GM18498 (cell line): ENCODE data around the gene ANO4.

Experiments used
- ATAC-seq: cut with Tn5 transposase; IDR thresholded peaks from one replicate; pipeline ENCODE4 v1.9.1; 2021; ENCODE audit warnings: mild to moderate bottlenecking, moderate library complexity; ENCODE audit not compliant: unreplicated experiment

Gene ANO4

GRCh38 chr12:100801320-100801719 is 6.7 kb downstream of the ANO4 start:
- ATAC-seq = no peak

DNA sequence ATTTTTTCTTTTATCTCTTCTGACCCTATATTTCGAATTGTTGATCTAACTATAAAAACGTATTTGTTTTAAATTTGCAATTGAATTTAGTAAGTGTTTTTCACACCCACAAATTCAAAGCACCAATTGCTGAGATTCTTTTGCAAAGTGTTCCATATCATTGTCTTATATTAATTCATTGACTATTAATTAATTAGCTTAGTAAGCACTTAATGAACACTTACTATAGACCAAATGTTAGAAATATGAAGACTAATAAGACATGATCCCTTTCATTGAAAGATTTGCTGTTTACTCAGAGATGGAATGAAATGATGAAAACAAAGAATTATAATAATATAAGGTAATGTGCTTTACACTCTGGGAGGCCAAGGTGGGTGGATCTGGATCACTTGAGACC is 14.2 kb downstream of the ANO4 start:
- no peak for ATAC-seq

GRCh38 chr12:100820314-100820713 is 25.7 kb downstream of the ANO4 start:
- ATAC-seq = no peak

DNA sequence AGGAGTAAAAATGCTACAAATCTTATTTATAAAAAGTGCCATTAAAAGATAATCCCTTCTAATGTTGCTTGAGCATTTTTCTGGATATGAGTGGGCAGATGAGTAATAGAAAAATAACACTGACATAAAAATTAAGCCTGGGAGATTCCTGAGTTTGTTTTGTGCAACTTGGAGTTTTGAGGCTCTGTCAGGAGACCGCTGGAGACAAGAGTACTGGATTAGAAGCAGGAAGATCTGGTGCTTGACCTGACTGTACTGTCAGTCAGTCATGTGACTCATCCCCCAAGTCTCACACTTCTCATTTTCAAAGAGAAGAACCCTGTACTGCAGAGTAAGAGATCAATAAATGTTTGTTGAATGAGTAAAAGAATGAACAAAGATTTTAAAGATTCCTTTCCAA is 29.4 kb downstream of the ANO4 start:
- no peak for ATAC-seq

GRCh38 chr12:100824476-100824875 is 29.9 kb downstream of the ANO4 start:
- no peak for ATAC-seq

- no peak for ATAC-seq
Observed at GRCh38 chr12:100826323-100826722, 31.7 kb downstream of the ANO4 start.

DNA sequence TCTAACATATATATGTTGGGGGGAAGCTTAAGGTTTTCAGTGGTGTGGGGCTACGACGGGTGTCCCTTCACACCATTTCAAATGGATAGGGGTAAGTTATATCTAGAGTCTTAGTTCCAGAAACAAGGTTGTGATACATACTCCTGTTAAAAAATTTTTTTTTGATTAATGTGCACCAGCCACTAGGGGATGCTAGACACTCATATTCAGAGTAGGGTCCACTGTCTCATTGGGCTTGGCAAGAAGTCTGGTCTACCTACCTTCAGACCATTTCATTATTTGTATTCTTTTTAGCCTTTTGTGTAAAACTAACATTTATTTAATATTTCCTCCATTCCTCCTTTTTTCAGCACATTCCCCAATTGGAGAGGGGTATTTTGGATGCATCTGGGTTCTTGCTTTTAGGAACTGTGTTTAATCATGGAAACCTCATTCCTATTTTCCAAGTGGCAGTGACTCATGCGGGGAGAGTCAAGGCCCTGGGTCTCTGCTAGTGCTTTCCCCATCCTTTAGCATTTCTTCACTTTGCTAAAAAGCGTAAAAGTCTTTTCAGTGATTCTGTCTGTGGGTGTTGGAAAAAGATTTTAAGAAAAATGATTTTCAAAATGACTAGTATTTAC is 33.4 kb downstream of the ANO4 start:
- ATAC-seq = no peak

- no peak for ATAC-seq
Observed at GRCh38 chr12:100830003-100830795, 35.6 kb downstream of the ANO4 start.

GRCh38 chr12:100833282-100833681 is 38.7 kb downstream of the ANO4 start:
- ATAC-seq = no peak

- ATAC-seq = no peak
Observed at GRCh38 chr12:100840748-100841147, 46.2 kb downstream of the ANO4 start.

DNA sequence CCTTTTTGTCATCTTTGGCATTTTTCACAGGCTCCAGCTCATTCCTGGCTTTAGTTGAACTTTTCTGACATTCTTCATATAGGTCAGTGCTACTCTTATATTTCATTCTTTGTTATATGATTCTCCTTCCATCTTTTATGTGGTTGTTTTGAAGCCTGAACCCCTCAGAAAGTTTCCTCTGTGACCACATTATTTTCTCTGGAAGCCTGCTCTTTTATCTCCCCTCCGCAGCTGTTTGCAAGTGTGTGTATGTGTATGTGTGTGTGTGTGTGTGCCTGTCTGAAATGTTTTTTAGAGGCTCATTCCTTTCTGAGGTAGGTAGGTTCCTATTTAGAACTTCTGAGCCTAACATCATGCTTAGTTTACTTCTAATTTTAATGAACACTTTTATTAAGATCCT is 47.6 kb downstream of the ANO4 start:
- ATAC-seq = no peak

GRCh38 chr12:100843061-100843460 is 48.5 kb downstream of the ANO4 start:
- ATAC-seq = no peak

GRCh38 chr12:100845095-100845494 is 50.5 kb downstream of the ANO4 start:
- no peak for ATAC-seq

GRCh38 chr12:100851637-100852036 is 57.1 kb downstream of the ANO4 start:
- no peak for ATAC-seq

DNA sequence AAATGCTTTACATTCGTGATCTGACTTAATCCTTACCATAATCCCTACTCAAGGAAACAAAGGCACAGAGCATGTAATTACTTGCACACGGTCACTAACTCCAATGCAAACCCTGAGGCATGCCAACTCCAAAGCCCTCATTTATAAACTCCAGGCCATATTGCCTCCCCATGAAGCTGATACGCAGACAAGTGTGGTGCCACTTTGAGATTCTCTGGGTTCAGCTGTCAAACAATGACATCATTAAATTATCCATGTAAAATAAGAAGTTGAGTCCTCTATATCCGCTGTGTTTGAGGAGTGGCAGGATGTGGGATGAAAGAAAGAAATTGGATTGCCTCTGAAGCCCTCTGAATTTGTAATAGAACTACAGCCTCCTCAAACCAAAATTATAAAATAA is 62.8 kb downstream of the ANO4 start:
- ATAC-seq = no peak

DNA sequence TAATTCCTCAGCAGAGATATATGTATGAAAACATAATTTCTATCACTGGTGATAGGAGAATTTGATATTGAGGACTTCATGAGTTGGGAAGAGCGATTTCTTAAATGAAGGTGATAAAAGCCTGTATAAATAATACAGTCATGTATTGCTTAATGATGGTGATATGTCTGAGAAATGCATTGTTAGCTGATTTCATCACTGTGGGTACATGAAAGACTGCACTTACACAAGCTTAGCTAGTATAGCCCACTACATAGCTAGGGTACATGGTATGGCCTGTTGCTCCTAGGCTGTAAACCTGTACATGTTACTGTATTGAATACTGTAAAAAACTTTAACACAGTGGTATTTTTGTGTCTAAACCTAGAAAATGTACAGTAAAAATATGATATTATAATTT is 63.4 kb downstream of the ANO4 start:
- ATAC-seq = no peak

DNA sequence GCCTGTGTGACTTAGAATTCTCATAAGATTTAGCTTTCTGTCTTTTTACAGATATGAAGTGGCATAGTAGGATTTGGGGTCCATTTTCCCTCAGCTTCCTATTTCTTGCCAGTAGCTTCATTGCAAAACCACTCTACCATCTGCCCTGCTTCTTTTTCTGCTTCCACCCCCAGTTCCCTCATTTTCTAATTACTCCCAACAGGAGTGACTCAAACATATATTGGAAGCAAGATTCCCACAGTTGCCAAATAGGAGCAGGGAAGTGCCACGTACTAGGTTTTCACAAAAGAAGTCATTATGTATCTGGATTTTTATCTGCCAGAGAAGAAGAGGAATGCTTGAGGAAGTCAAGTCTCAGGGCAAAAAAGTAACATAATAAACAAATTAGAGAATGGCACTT is 64.1 kb downstream of the ANO4 start:
- ATAC-seq = no peak

DNA sequence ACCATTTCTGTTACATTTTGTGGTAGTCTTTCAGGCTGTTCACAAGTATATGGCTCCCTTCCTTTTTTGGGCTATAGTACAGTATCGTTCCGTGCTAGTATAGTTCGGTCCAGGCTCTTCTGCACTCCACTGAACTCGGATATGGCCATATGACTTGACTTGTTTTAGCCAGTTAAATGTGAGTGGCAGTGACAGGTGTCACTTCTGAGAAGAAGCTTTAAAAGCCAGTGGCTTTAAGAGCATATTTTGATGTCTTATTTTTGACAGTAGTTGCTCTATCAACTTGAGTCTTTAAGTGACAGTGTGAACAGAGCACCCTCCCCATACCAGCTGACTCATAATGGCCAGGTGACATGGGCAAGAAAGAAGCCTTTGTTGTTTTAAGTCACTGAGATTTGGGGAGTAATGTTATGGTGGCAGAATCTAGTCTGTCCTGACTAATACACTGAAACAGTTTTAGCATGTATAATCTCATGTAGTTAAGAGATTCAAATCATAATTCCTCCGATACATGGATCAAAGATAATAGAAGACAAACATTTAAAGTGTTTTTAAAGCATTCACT is 64.6 kb downstream of the ANO4 start:
- ATAC-seq = no peak

DNA sequence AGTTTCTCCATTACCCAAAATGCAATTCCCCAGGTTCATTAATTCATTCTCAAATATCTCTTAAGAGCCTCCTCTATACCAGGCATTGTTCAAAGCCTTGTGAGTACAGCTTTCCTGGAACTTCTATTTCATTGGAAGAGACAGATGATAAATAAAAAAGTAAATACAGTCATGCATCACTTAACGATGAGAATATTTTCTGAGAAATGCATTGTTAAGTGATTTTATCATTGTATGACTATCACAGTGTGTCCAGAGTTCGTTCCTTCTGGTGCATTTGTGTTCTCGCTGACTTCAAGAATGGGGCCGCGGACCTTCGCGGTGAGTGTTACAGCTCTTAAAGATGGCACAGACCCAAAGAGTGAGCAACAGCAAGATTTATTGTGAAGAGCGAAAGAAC is 66.0 kb downstream of the ANO4 start:
- ATAC-seq = no peak

DNA sequence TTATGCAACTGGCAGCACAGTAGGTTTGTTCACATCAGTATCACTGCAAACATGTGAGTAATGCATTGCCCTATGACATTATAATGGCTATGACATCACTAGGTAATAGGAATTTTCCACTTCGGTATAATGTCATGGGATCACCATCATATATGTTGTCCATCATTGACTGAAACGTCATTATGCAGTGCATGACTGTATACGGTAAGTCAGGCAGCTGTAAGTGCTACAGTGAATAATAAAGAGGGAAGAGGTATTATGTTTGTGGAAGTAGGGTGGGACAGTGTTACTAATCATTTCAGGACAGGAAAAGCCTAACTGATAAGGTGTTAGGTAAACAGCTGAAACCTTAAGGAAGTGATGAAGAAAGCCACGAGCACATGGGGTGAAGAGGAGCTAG is 68.1 kb downstream of the ANO4 start:
- ATAC-seq = no peak

GRCh38 chr12:100864366-100864765 is 69.8 kb downstream of the ANO4 start:
- no peak for ATAC-seq

- no peak for ATAC-seq
Observed at GRCh38 chr12:100867639-100868393, 73.2 kb downstream of the ANO4 start.
